HepG2 (cell line): ENCODE results near the gene PDCD2. TPM values are rescaled to one million over a fixed set of nuclear protein-coding genes. Genes with fewer than 3 reads are reported as not detected.

Experiments
- ATAC-seq: fragments of 200-7000 bp; cut with Tn5 transposase; 3 replicates; pipeline ENCODE4 v1.9.1; 2020; ENCODE audit warnings: mild to moderate bottlenecking, moderate library complexity
- BruUV-seq: library from RNA; stranded (reverse); fragments of 400-500 nt; replicated peaks from 2 replicates; lab custom pipeline; 2021; lab: Mats Ljungman, UMichigan
- CTCF ChIA-PET: fragments of 300-600 bp; formaldehyde crosslinking; extraction: SDS; loops from one replicate; lab custom pipeline; 2021; ENCODE audit warnings: low total read pairs, inconsistent platforms, low intra/inter-chr PET ratio; lab: Yijun Ruan, JAX
- POLR2A ChIA-PET: fragments of 350-600 bp; sonication (Branson Sonifier 250); formaldehyde crosslinking; loops from one replicate; lab custom pipeline; 2020; ENCODE audit warnings: antibody characterized with exemption, inconsistent platforms; lab: Yijun Ruan, JAX
- DNase-seq: peaks from one replicate; pipeline ENCODE4 v3.0.0-alpha.2; 2015; ENCODE audit warnings: low spot score
- FAIRE-seq: peaks from 3 replicates; lab custom pipeline; 2011; peaks lifted over from hg19 to GRCh38; lab: Jason Lieb, UNC
- H2AFZ ChIP-seq: one replicate; pipeline ENCODE4 v1.6.1; 2011; ENCODE audit warnings: low read length, inconsistent platforms
- H3K27ac ChIP-seq: fragments of 300-600 bp; 3 replicates; pipeline ENCODE4 v1.8.0; 2011; ENCODE audit warnings: mixed run types, mild to moderate bottlenecking, mixed read lengths, low read length, inconsistent platforms; ENCODE audit not compliant: insufficient read depth; ENCODE audit errors: extremely low read length
- H3K27me3 ChIP-seq, 2 experiments: fragments of 200-600 bp in 1 of 2; 2 replicates in 1 of 2; 3 replicates in 1 of 2; pipeline versions ENCODE4 v1.6.0 to v1.8.0; 2011; ENCODE audit warnings: low read length in 2 of 2, mild to moderate bottlenecking in 2 of 2, moderate library complexity in 2 of 2, inconsistent platforms in 1 of 2; ENCODE audit not compliant: insufficient read depth in 2 of 2, control insufficient read depth in 1 of 2
- H3K36me3 ChIP-seq, 2 experiments: fragments of 200-600 bp in 1 of 2; replicated peaks in 1 of 2; 2 replicates in 1 of 2; 3 replicates in 1 of 2; pipeline versions ENCODE4 v1.5.1 to v1.8.0; 2011; ENCODE audit warnings: low read length in 2 of 2, inconsistent platforms in 1 of 2; ENCODE audit not compliant: insufficient read depth in 2 of 2, control insufficient read depth in 1 of 2
- H3K4me1 ChIP-seq: 2 replicates; pipeline ENCODE4 v1.5.1; 2012; ENCODE audit warnings: low read length, inconsistent platforms; ENCODE audit not compliant: insufficient read depth
- H3K4me2 ChIP-seq: 2 replicates; pipeline ENCODE4 v1.6.0; 2011; ENCODE audit warnings: low read depth, low read length, inconsistent platforms
- H3K4me3 ChIP-seq, 3 experiments: fragments of 200-600 bp in 1 of 3; sonication (generic), shearing (Covaris generic) in 1 of 3; replicated peaks in 1 of 3; 2 replicates each; pipeline ENCODE4 v1.5.1; 2011 to 2016; ENCODE audit warnings: low read length in 3 of 3, inconsistent platforms in 2 of 3, low read depth in 2 of 3, mild to moderate bottlenecking in 2 of 3, control low read depth in 1 of 3, mixed read lengths in 1 of 3; ENCODE audit not compliant: insufficient read depth in 1 of 3
- H3K79me2 ChIP-seq: one replicate; pipeline ENCODE4 v1.6.1; 2011; ENCODE audit warnings: low read length, inconsistent platforms; ENCODE audit not compliant: insufficient read depth
- H3K9ac ChIP-seq: 2 replicates; pipeline ENCODE4 v1.6.0; 2011; ENCODE audit warnings: mild to moderate bottlenecking, low read depth, low read length, inconsistent platforms; ENCODE audit not compliant: insufficient read depth
- H3K9me3 ChIP-seq: 2 replicates; pipeline ENCODE4 v1.5.1; 2012; ENCODE audit warnings: mild to moderate bottlenecking, low read length
- H4K20me1 ChIP-seq: 2 replicates; pipeline ENCODE4 v1.6.0; 2011; ENCODE audit warnings: inconsistent platforms, mild to moderate bottlenecking, low read length, moderate library complexity; ENCODE audit not compliant: insufficient read depth
- ETV6 ChIP-seq: sonication (generic); formaldehyde crosslinking; conservative IDR thresholded peaks from 2 replicates; pipeline ENCODE4 v1.4.0; 2020; ENCODE audit warnings: missing genetic modification reagents
- IRF9 ChIP-seq: sonication (generic); formaldehyde crosslinking; IDR thresholded peaks from 2 replicates; pipeline ENCODE4 v1.8.0; 2022; ENCODE audit warnings: missing genetic modification reagents, mild to moderate bottlenecking, borderline replicate concordance
- PHF8 ChIP-seq: sonication (generic); formaldehyde crosslinking; IDR thresholded peaks from 2 replicates; pipeline ENCODE4 v1.5.0; 2020; ENCODE audit warnings: missing genetic modification reagents
- XRCC5 ChIP-seq: fragments of 200-400 bp; formaldehyde crosslinking; optimal IDR thresholded peaks from 2 replicates; pipeline ENCODE3; 2017; ENCODE audit warnings: mild to moderate bottlenecking, low read length
- ZFAT ChIP-seq: sonication (generic); formaldehyde crosslinking; conservative IDR thresholded peaks from 2 replicates; pipeline ENCODE4 v1.8.1; 2023; ENCODE audit warnings: missing genetic modification reagents, inconsistent platforms
- ZNF564 ChIP-seq: sonication (generic); formaldehyde crosslinking; IDR thresholded peaks from 2 replicates; pipeline ENCODE4 v1.8.1; 2023; ENCODE audit warnings: mild to moderate bottlenecking, missing genetic modification reagents
- ZNF580 ChIP-seq: IDR thresholded peaks from 2 replicates; pipeline ENCODE4 v1.6.1; 2016; ENCODE audit warnings: low read depth, borderline replicate concordance
- ZNF772 ChIP-seq: sonication (generic); formaldehyde crosslinking; IDR thresholded peaks from 2 replicates; pipeline ENCODE4 v1.5.0; 2020; ENCODE audit warnings: mild to moderate bottlenecking, missing genetic modification reagents
- WGBS: methylation state at CpG from one replicate; pipeline ENCODE4 v1.1.6; 2017; ENCODE audit warnings: low lambda C conversion rate; 5-methylcytosine and 5-hydroxymethylcytosine counted together
- in situ Hi-C: cut with HindIII; loops from 2 replicates; pipeline ENCODE4 v1.10.0; 2017; ENCODE audit warnings: low pct_unique_long_range_greater_than_20kb; ENCODE audit not compliant: extremely low pct_ligation_motif_present
- intact Hi-C: fragments of 100-400 bp; cut with micrococcal nuclease; formaldehyde crosslinking; loops from one replicate; pipeline ENCODE4 v1.10.0; 2022; ENCODE audit not compliant: unreplicated experiment
- polyA plus RNA-seq, 8 experiments: library from polyadenylated mRNA; depleted of rRNA in 3 of 8; stranded (reverse) in 7 of 8; unstranded in 1 of 8; fragments of >200 nt; fragmentation: Illumina TruSeq in 4 of 8; extraction: Trizol in 4 of 8; gene quantifications; 2 replicates each; pipeline versions ENCODE4 v1.2.1 to v1.2.3, GENCODE V29; 2011 to 2016; ENCODE audit warnings: low read depth in 4 of 8, missing spikeins in 1 of 8, mixed read lengths in 1 of 8; ENCODE audit not compliant: insufficient read depth in 1 of 8
- total RNA-seq, 5 experiments: library from RNA; depleted of rRNA; stranded (reverse); fragments of >200 nt; fragmentation: Illumina TruSeq; extraction: Trizol; gene quantifications; 2 replicates each; pipeline ENCODE4 v1.2.3, GENCODE V29; 2016; ENCODE audit warnings: low read depth in 1 of 5
- TF ChIP-seq, protein P1 (sequence below): IDR thresholded peaks from 2 replicates; pipeline ENCODE4 v1.6.1; 2016; ENCODE audit warnings: mild to moderate bottlenecking
- TF ChIP-seq, protein P2 (sequence below): sonication (generic); formaldehyde crosslinking; IDR thresholded peaks from 2 replicates; pipeline ENCODE4 v1.4.0; 2020; ENCODE audit warnings: missing genetic modification reagents, borderline replicate concordance
- TF ChIP-seq, protein P3 (sequence below): sonication (generic); formaldehyde crosslinking; IDR thresholded peaks from 2 replicates; pipeline ENCODE4 v1.5.1; 2020; ENCODE audit warnings: mild to moderate bottlenecking, missing genetic modification reagents, moderate library complexity
- TF ChIP-seq, protein P4 (sequence below): sonication (generic); formaldehyde crosslinking; IDR thresholded peaks from 2 replicates; pipeline ENCODE4 v1.8.0; 2022; ENCODE audit warnings: mild to moderate bottlenecking, missing genetic modification reagents

PDCD2 gene
- total and polyA plus RNA-seq, 2 of the 13 experiments (the other 11 are each of a cell fraction or from before 2014, with no cell fraction given), result 83.6 to 133 TPM

DNA sequence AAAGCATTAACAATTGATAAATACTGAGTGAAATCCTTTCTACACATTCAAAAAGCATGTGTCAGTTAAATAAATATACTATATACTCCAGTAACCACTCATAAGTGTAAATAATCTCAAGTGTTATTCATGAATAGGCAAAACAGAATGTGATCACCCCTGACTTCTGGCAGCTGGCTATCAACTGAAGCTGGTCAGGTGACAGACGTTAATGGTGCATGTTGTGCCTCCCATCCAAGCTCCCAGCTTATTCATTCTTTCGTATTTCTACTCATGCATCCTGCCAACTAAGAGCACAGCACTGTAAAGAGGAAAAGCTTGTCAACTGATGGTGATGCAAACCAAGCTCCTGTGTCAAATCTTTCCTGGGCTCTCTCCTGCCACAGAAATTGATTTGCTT, 39.0 kb downstream of the PDCD2 start:
- peaks cover 65% of the 10 kb centered on the region for H3K79me2 ChIP-seq
- no peak overlapping the region for H3K4me3 ChIP-seq
- FAIRE-seq (no peak), ATAC-seq (no peak), DNase-seq (no peak)
- ChIA-PET POLR2A (no interaction called here), CTCF (no interaction called here)
- in situ Hi-C loops, result no loop called here
- no peaks in the 10 kb centered on the region for H3K9me3 ChIP-seq
- no TSS peak for BruUV-seq
- 88% methylated on average over 2 of the region's 2 CpGs for WGBS
- H3K9ac ChIP-seq, result no peak overlapping the region
- H3K4me2 ChIP-seq, result no peak overlapping the region
- peaks cover 15% of the 10 kb centered on the region for H3K4me1 ChIP-seq
- TF ChIP-seq, protein P1, sequence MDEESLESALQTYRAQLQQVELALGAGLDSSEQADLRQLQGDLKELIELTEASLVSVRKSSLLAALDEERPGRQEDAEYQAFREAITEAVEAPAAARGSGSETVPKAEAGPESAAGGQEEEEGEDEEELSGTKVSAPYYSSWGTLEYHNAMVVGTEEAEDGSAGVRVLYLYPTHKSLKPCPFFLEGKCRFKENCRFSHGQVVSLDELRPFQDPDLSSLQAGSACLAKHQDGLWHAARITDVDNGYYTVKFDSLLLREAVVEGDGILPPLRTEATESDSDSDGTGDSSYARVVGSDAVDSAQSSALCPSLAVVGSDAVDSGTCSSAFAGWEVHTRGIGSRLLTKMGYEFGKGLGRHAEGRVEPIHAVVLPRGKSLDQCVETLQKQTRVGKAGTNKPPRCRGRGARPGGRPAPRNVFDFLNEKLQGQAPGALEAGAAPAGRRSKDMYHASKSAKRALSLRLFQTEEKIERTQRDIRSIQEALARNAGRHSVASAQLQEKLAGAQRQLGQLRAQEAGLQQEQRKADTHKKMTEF (CRISPR knock-in tag), result no peak
- TF ChIP-seq, protein P2, sequence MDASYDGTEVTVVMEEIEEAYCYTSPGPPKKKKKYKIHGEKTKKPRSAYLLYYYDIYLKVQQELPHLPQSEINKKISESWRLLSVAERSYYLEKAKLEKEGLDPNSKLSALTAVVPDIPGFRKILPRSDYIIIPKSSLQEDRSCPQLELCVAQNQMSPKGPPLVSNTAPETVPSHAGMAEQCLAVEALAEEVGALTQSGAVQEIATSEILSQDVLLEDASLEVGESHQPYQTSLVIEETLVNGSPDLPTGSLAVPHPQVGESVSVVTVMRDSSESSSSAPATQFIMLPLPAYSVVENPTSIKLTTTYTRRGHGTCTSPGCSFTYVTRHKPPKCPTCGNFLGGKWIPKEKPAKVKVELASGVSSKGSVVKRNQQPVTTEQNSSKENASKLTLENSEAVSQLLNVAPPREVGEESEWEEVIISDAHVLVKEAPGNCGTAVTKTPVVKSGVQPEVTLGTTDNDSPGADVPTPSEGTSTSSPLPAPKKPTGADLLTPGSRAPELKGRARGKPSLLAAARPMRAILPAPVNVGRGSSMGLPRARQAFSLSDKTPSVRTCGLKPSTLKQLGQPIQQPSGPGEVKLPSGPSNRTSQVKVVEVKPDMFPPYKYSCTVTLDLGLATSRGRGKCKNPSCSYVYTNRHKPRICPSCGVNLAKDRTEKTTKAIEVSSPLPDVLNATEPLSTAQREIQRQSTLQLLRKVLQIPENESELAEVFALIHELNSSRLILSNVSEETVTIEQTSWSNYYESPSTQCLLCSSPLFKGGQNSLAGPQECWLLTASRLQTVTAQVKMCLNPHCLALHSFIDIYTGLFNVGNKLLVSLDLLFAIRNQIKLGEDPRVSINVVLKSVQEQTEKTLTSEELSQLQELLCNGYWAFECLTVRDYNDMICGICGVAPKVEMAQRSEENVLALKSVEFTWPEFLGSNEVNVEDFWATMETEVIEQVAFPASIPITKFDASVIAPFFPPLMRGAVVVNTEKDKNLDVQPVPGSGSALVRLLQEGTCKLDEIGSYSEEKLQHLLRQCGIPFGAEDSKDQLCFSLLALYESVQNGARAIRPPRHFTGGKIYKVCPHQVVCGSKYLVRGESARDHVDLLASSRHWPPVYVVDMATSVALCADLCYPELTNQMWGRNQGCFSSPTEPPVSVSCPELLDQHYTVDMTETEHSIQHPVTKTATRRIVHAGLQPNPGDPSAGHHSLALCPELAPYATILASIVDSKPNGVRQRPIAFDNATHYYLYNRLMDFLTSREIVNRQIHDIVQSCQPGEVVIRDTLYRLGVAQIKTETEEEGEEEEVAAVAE, result no peak
- TF ChIP-seq ZNF580 (CRISPR knock-in tag), result no peak
- TF ChIP-seq, protein P3, sequence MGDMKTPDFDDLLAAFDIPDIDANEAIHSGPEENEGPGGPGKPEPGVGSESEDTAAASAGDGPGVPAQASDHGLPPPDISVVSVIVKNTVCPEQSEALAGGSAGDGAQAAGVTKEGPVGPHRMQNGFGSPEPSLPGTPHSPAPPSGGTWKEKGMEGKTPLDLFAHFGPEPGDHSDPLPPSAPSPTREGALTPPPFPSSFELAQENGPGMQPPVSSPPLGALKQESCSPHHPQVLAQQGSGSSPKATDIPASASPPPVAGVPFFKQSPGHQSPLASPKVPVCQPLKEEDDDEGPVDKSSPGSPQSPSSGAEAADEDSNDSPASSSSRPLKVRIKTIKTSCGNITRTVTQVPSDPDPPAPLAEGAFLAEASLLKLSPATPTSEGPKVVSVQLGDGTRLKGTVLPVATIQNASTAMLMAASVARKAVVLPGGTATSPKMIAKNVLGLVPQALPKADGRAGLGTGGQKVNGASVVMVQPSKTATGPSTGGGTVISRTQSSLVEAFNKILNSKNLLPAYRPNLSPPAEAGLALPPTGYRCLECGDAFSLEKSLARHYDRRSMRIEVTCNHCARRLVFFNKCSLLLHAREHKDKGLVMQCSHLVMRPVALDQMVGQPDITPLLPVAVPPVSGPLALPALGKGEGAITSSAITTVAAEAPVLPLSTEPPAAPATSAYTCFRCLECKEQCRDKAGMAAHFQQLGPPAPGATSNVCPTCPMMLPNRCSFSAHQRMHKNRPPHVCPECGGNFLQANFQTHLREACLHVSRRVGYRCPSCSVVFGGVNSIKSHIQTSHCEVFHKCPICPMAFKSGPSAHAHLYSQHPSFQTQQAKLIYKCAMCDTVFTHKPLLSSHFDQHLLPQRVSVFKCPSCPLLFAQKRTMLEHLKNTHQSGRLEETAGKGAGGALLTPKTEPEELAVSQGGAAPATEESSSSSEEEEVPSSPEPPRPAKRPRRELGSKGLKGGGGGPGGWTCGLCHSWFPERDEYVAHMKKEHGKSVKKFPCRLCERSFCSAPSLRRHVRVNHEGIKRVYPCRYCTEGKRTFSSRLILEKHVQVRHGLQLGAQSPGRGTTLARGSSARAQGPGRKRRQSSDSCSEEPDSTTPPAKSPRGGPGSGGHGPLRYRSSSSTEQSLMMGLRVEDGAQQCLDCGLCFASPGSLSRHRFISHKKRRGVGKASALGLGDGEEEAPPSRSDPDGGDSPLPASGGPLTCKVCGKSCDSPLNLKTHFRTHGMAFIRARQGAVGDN, result no peak
- TF ChIP-seq, protein P4, sequence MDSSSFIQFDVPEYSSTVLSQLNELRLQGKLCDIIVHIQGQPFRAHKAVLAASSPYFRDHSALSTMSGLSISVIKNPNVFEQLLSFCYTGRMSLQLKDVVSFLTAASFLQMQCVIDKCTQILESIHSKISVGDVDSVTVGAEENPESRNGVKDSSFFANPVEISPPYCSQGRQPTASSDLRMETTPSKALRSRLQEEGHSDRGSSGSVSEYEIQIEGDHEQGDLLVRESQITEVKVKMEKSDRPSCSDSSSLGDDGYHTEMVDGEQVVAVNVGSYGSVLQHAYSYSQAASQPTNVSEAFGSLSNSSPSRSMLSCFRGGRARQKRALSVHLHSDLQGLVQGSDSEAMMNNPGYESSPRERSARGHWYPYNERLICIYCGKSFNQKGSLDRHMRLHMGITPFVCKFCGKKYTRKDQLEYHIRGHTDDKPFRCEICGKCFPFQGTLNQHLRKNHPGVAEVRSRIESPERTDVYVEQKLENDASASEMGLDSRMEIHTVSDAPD (CRISPR knock-in tag), result no peak
- no peak for TF ChIP-seq ZFAT
- no peak for TF ChIP-seq PHF8
- TF ChIP-seq ZNF772, result no peak
- no peak for TF ChIP-seq ZNF564 (CRISPR knock-in tag)
- no peak for TF ChIP-seq IRF9
- TF ChIP-seq ETV6 (CRISPR knock-in tag), result no peak
- no peak for TF ChIP-seq XRCC5
- H3K27ac ChIP-seq, result no peak overlapping the region
- peaks cover 42% of the 10 kb centered on the region for H4K20me1 ChIP-seq
- H3K36me3 ChIP-seq, result peaks cover 34 to 96% of the 10 kb centered on the region in 2 experiments
- no peaks in the 10 kb centered on the region for H3K27me3 ChIP-seq
- intact Hi-C loops, result no loop called here
- H2AFZ ChIP-seq, result no peak overlapping the region
